Astrocyte (in vitro differentiated cells and primary cell): ENCODE results near the gene PHF13. TPM values are rescaled to one million over a fixed set of nuclear protein-coding genes. Genes with fewer than 3 reads are reported as not detected.

Source experiments
- DNase-seq: peaks from one replicate; pipeline ENCODE4 v3.0.0-alpha.2; 2010; ENCODE audit warnings: low read depth
- FAIRE-seq: peaks from 2 replicates; lab custom pipeline; 2011; peaks lifted over from hg19 to GRCh38; lab: Jason Lieb, UNC
- H2AFZ ChIP-seq: 2 replicates; pipeline ENCODE4 v1.6.0; 2012; ENCODE audit warnings: low read depth, low read length, inconsistent platforms
- H3K27ac ChIP-seq: 2 replicates; pipeline ENCODE4 v1.5.1; 2011; ENCODE audit warnings: low read depth, low read length, inconsistent platforms
- H3K27me3 ChIP-seq: 2 replicates; pipeline ENCODE4 v1.6.0; 2011; ENCODE audit warnings: low read length, inconsistent platforms; ENCODE audit not compliant: insufficient read depth
- H3K36me3 ChIP-seq: 2 replicates; pipeline ENCODE4 v1.5.1; 2011; ENCODE audit warnings: low read length, inconsistent platforms; ENCODE audit not compliant: insufficient read depth
- H3K4me1 ChIP-seq: 2 replicates; pipeline ENCODE4 v1.5.1; 2011; ENCODE audit warnings: low read length, inconsistent platforms; ENCODE audit not compliant: insufficient read depth
- H3K4me2 ChIP-seq: 2 replicates; pipeline ENCODE4 v1.6.0; 2012; ENCODE audit warnings: low read length, inconsistent platforms
- H3K4me3 ChIP-seq: 2 replicates; pipeline ENCODE4 v1.5.1; 2011; ENCODE audit warnings: low read depth, mild to moderate bottlenecking, low read length, inconsistent platforms; ENCODE audit not compliant: insufficient read depth
- H3K79me2 ChIP-seq: 2 replicates; pipeline ENCODE4 v1.6.0; 2012; ENCODE audit warnings: mild to moderate bottlenecking, low read length, inconsistent platforms; ENCODE audit not compliant: insufficient read depth
- H3K9ac ChIP-seq: 2 replicates; pipeline ENCODE4 v1.6.0; 2012; ENCODE audit warnings: mild to moderate bottlenecking, low read length, inconsistent platforms
- H3K9me3 ChIP-seq: 2 replicates; pipeline ENCODE4 v1.5.1; 2012; ENCODE audit warnings: low read depth, mild to moderate bottlenecking, low read length, inconsistent platforms; ENCODE audit not compliant: insufficient read depth
- H4K20me1 ChIP-seq: 2 replicates; pipeline ENCODE4 v1.6.0; 2012; ENCODE audit warnings: low read length, inconsistent platforms; ENCODE audit not compliant: insufficient read depth
- H3K27ac Mint-ChIP-seq: one replicate; pipeline ENCODE4 v1.8.0; 2021; ENCODE audit warnings: mild to moderate bottlenecking, mixed read lengths; ENCODE audit not compliant: unreplicated experiment
- H3K27me3 Mint-ChIP-seq: one replicate; pipeline ENCODE4 v1.8.0; 2021; ENCODE audit warnings: low read depth, mixed read lengths; ENCODE audit not compliant: unreplicated experiment
- H3K36me3 Mint-ChIP-seq: one replicate; pipeline ENCODE4 v1.8.0; 2021; ENCODE audit warnings: low read depth, mixed read lengths; ENCODE audit not compliant: unreplicated experiment
- H3K4me1 Mint-ChIP-seq: one replicate; pipeline ENCODE4 v1.8.0; 2021; ENCODE audit warnings: low read depth, mixed read lengths; ENCODE audit not compliant: unreplicated experiment
- H3K4me3 Mint-ChIP-seq: one replicate; pipeline ENCODE4 v1.8.0; 2021; ENCODE audit warnings: mild to moderate bottlenecking, moderate library complexity, mixed read lengths; ENCODE audit not compliant: unreplicated experiment
- H3K9me3 Mint-ChIP-seq: one replicate; pipeline ENCODE4 v1.8.0; 2021; ENCODE audit warnings: mild to moderate bottlenecking, mixed read lengths; ENCODE audit not compliant: unreplicated experiment
- CTCF ChIP-seq: IDR thresholded peaks from 2 replicates; pipeline ENCODE4 v1.5.1; 2011; ENCODE audit warnings: low read depth, mild to moderate bottlenecking, inconsistent platforms, low read length, moderate library complexity; ENCODE audit not compliant: insufficient read depth
- EZH2 ChIP-seq: IDR thresholded peaks from 2 replicates; pipeline ENCODE4 v1.6.1; 2012; ENCODE audit warnings: mild to moderate bottlenecking, low read length, inconsistent platforms; ENCODE audit not compliant: insufficient read depth
- total RNA-seq: library from RNA; stranded (reverse); gene quantifications from 2 replicates; pipeline ENCODE4 v1.2.1, GENCODE V29; 2021

PHF13 gene
- total RNA-seq, 1 donor from 2014 or later, result 23.7 TPM

- H3K36me3 ChIP-seq, result peaks cover 9% of the 10 kb centered on the region
- TF ChIP-seq EZH2, result no peak
- TF ChIP-seq CTCF, result no peak
- no peak overlapping the region for H3K27ac ChIP-seq
Measured at GRCh38 chr1:6672558-6672957, 59.0 kb downstream of the PHF13 start.

More at GRCh38 chr1:6672558-6672957, 59.0 kb downstream of the PHF13 start:
- FAIRE-seq, result no peak
- peaks cover 7% of the 10 kb centered on the region for H4K20me1 ChIP-seq
- Mint-ChIP-seq H3K4me1 (no peaks in the 10 kb centered on the region), H3K27me3 (no peaks in the 10 kb centered on the region), H3K27ac (no peak overlapping the region), H3K9me3 (no peaks in the 10 kb centered on the region), H3K4me3 (no peak overlapping the region), H3K36me3 (peaks cover 13% of the 10 kb centered on the region)
- H3K4me1 ChIP-seq, result no peaks in the 10 kb centered on the region
- no peak overlapping the region for H3K4me2 ChIP-seq
- no peak overlapping the region for H3K4me3 ChIP-seq
- H3K27me3 ChIP-seq, result no peaks in the 10 kb centered on the region
- no peaks in the 10 kb centered on the region for H3K9me3 ChIP-seq
- H2AFZ ChIP-seq, result no peak overlapping the region
- H3K79me2 ChIP-seq, result no peaks in the 10 kb centered on the region
- no peak overlapping the region for H3K9ac ChIP-seq
- DNase-seq, result no peak

Other genes starting within 250 kb of the PHF13 start
- 75.6 and 91.1 TPM in 2 replicates for gene ACOT7, start 220.0 kb upstream of the PHF13 start, total RNA-seq
- 0.94 and 3.0 TPM in 2 replicates for gene HES2, start 193.8 kb upstream of the PHF13 start, total RNA-seq
- gene ESPN, start 189.0 kb upstream of the PHF13 start, total RNA-seq, result 0.66 and 0.96 TPM in 2 replicates
- 16.5 and 18.8 TPM in 2 replicates for gene TNFRSF25, start 147.6 kb upstream of the PHF13 start, total RNA-seq
- gene PLEKHG5, start 122.1 kb upstream of the PHF13 start, total RNA-seq, result 23.0 and 25.1 TPM in 2 replicates
- 24.0 and 26.8 TPM in 2 replicates for gene NOL9, start 59.2 kb upstream of the PHF13 start, total RNA-seq
- not detected in 2 replicates for gene TAS1R1, start 58.4 kb upstream of the PHF13 start, total RNA-seq
- gene ZBTB48, start 33.7 kb upstream of the PHF13 start, total RNA-seq, result 20.0 and 26.5 TPM in 2 replicates
- gene KLHL21, start 10.9 kb upstream of the PHF13 start, total RNA-seq, result 39.7 and 42.3 TPM in 2 replicates
- gene THAP3, start 11.1 kb downstream of the PHF13 start, total RNA-seq, result 15.1 and 16.5 TPM in 2 replicates
- gene DNAJC11, start 88.1 kb downstream of the PHF13 start, total RNA-seq, result 58.9 and 63.9 TPM in 2 replicates
- 69.2 and 77.6 TPM in 2 replicates for gene CAMTA1, start 171.7 kb downstream of the PHF13 start, total RNA-seq